Stimulated activated CD4-positive, alpha-beta T cell treated with anti-CD3 and anti-CD28 coated beads, Interleukin-12 subunit alpha, Interleukin-12 subunit beta, amount 100 ng/mL, for 24 hours (primary cell): ENCODE data around the gene FAM114A2.
"Not testable (repeated sequence)": the region's sequence is repeated elsewhere in the genome, so short reads cannot be mapped to it uniquely, and the experiment has no call there.

Experiments used
- DNase-seq, 2 experiments: peaks; one replicate each; pipeline ENCODE4 v3.0.0-alpha.2; 2020; ENCODE audit warnings: low read depth in 2 of 2

FAM114A2 gene

DNA sequence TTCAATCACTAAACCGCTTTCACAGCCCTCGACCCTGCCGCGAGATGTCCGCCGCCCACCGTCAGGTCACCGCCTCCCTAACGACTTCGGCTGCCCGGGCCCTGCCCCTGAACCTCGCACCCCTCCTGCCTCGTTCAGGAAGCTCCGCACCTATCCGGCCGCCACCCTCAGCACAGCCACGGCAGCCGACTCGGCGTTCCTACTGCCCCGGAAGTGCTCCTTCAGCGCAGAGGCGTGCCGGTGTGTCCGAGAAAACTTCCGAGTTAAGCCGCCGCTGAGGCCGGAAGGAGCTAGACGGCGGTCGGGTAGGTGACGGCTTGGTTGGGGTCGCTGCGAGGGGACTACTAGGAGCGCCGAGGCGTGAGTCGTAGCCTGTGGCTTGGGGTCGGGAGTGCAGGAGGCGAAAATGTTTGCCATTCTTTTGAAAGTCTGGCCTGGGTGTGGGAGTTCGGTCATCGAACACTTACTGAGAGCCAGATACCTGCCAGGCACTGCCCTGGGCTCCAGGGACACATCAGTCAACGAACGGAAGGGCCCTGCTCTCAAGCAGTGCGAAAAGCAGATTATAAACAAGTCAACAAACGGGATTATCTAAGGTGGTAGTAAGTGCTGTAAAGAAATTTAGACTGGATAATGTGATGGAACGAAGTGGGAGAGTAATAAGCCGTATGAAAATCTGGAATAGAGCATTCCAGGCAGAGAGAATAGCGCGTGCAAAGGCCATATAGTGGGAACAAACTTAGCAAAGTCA lies at the start of gene FAM114A2, which contains the start of gene MFAP3:
Gene FAM114A2, minus strand, starts transcription at position 204 of the 751 bp plus-strand sequence. CDS start 3,957 bp downstream, outside the sequence.
Gene MFAP3, plus strand, starts transcription at position 261 of the 751 bp plus-strand sequence. CDS start 10,756 bp downstream, outside the sequence.
- DNase-seq: peak; percentile 83 to 86

- DNase-seq: no peak
These were observed 48.5 kb upstream of the FAM114A2 start for GRCh38 chr5:154087260-154087659.

DNA sequence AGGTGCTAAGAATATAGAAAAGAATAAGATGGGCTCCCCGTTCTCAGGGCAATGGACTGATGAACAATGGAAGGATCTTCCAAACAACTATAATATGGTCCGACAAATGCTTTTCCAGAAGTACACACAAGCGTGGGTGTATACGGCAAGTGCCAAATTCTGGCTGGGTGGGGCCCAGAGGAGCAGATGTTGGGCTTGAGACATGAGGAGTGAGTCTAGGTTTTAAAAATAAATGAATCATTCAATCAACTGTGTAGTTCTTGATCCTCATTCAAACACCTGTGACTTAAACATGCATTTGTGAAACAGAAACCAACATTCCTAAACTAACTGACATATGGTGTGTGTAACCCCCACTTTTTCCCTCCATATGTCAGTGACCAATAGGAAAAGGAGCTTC lies 47.9 kb upstream of the FAM114A2 start:
- DNase-seq: no peak

GRCh38 chr5:154086146-154086545 lies 47.4 kb upstream of the FAM114A2 start:
- DNase-seq: no peak

- no peak for DNase-seq
These were observed 45.4 kb upstream of the FAM114A2 start for GRCh38 chr5:154084062-154084639.

- DNase-seq: no peak
These were observed 42.5 kb upstream of the FAM114A2 start for GRCh38 chr5:154081246-154081645.

GRCh38 chr5:154078272-154078671 lies 39.6 kb upstream of the FAM114A2 start:
- no peak for DNase-seq

DNA sequence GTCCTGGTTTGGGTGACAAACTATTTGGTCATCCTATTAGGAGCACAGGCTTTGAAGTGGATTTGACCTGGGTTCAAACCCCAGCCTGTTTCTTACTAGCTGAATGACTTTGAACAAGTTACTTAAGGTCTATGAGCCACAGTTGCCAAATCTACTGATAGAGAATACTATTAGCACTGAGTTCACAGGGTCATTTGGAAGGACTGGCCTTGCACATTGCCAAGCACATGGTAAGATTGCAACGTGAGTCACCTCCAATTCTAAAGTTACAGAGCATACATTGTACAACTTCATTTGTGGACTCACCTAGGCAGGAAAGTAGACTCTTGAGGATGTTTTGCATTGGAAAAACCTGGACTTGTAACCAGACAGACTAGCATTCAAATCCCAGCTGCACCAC lies 39.0 kb upstream of the FAM114A2 start:
- no peak for DNase-seq

DNA sequence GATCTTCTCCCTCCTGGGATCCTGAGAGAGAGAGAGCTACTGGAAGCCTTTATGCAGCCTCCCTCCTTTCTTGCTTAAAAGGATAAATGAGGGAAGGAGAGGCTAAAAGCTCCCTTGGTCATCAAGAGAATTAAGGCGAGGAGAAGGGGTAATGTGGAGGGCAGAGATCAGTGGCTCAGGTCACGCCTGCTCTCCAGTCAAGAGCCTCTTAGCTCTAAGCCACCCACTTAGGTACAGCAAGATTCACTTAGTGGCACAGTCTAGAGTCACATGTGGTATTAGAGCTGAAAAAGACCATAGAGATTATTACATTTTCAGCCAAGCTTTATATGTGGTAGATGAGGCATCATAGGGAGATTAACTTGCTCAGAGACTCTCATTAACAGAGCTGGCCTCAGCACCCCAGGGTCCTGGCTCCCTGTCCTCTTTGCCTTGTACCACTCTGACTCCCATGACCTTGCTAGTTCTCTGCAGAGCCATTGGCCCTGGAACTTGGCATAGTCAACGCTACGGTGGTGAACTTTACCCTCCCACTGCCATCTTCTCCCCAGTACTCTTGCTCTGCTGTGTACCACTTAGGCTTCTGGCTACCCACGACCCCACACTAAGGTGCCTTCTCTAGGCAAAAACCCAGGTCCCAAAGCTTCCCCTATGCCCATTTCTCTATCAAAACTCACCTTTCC lies 37.7 kb upstream of the FAM114A2 start:
- DNase-seq: no peak

- DNase-seq: peak; percentile 64 to 84
These were observed 33.9 kb upstream of the FAM114A2 start for GRCh38 chr5:154072414-154073171.

GRCh38 chr5:154071799-154072413 lies 33.2 kb upstream of the FAM114A2 start:
- no peak for DNase-seq

- DNase-seq: not testable (repeated sequence)
These were observed 31.1 kb upstream of the FAM114A2 start for GRCh38 chr5:154069854-154070253.

GRCh38 chr5:154065971-154066370 lies 27.3 kb upstream of the FAM114A2 start:
- no peak for DNase-seq

GRCh38 chr5:154063372-154063771 lies 24.7 kb upstream of the FAM114A2 start:
- no peak for DNase-seq

DNA sequence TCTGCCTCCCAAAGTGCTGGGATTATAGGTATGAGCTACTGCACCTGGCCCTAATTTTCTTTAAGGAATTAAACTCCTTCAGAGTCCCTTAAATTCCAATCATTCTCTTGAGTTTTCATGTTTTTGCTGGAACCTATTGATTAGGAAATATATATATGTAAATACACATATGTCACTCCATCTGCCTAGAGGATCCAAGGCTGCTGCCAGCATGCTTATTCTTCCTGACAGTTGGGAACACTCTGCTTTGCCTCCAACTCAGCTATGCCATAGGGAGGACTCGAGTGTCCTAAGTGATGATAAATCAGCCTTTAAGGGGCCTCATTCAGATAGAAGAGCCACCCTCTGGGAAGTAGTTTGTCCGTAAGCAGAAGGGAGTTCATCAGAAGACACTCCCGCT lies 21.9 kb upstream of the FAM114A2 start:
- DNase-seq: no peak

- no peak for DNase-seq
These were observed 20.9 kb upstream of the FAM114A2 start for GRCh38 chr5:154059583-154059982.

- no peak for DNase-seq
These were observed 20.3 kb upstream of the FAM114A2 start for GRCh38 chr5:154059039-154059430.

GRCh38 chr5:154058055-154059038 lies 19.6 kb upstream of the FAM114A2 start:
- DNase-seq: no peak

DNA sequence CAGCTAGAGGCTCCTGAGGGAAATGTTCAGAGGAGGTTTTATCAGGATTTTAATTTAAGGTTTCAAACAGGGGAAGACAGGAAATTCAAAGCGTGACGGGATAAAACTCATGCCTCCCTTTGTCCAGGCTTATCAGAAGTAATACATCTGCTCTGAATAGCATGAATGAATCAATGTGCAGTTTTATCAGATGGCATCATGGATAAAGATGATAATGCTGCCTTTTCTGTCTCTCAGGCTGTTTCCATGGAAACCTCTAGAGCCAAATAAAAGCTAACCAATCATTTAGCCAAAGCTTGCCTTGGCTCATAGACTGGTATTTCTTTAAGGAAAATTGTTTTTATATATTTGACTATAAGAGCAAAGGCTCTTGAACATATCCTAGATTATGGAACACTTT lies 16.5 kb upstream of the FAM114A2 start:
- no peak for DNase-seq

- DNase-seq: no peak
These were observed 14.8 kb upstream of the FAM114A2 start for GRCh38 chr5:154053468-154053867.
